LoVo (cell line): ENCODE measurements around the gene CXCL3.

Experiments used
- DNase-seq: peaks from one replicate; pipeline ENCODE4 v3.0.0-alpha.2; 2016; ENCODE audit warnings: low spot score

CXCL3 gene

GRCh38 chr4:74055498-74055897, 17.0 kb upstream of the CXCL3 start:
- DNase-seq = no peak

GRCh38 chr4:74055096-74055495, 16.6 kb upstream of the CXCL3 start:
- DNase-seq = no peak

- DNase-seq = no peak
Observed at GRCh38 chr4:74054483-74055047, 16.1 kb upstream of the CXCL3 start.

- no peak for DNase-seq
Observed at GRCh38 chr4:74047152-74047551, 8.7 kb upstream of the CXCL3 start.

- DNase-seq = no peak
Observed at GRCh38 chr4:74045772-74046171, 7.3 kb upstream of the CXCL3 start.

- DNase-seq = no peak
Observed at GRCh38 chr4:74045247-74045646, 6.8 kb upstream of the CXCL3 start.

- DNase-seq = no peak
Observed at GRCh38 chr4:74044677-74045076, 6.2 kb upstream of the CXCL3 start.

GRCh38 chr4:74042681-74043080, 4.2 kb upstream of the CXCL3 start:
- peak; percentile 48 for DNase-seq

GRCh38 chr4:74041418-74041817, 2.9 kb upstream of the CXCL3 start:
- no peak for DNase-seq

GRCh38 chr4:74039315-74039763, 850 bp upstream of the CXCL3 start:
- no peak for DNase-seq

GRCh38 chr4:74038086-74038424, 434 bp downstream of the CXCL3 start:
- DNase-seq = no peak

GRCh38 chr4:74037076-74037955, 1.2 kb downstream of the CXCL3 start:
- no peak for DNase-seq

GRCh38 chr4:74033739-74034138, 4.8 kb downstream of the CXCL3 start:
- DNase-seq = no peak

- DNase-seq = peak; percentile 68
Observed at GRCh38 chr4:74032064-74032463, 6.4 kb downstream of the CXCL3 start.

GRCh38 chr4:74031576-74031975, 6.9 kb downstream of the CXCL3 start:
- DNase-seq = no peak

- DNase-seq = peak; percentile 65
Observed at GRCh38 chr4:74030285-74030684, 8.2 kb downstream of the CXCL3 start.

GRCh38 chr4:74028504-74028903, 10.0 kb downstream of the CXCL3 start:
- DNase-seq = no peak

GRCh38 chr4:74023709-74024108, 14.8 kb downstream of the CXCL3 start:
- peak; percentile 88 for DNase-seq

GRCh38 chr4:74021601-74022000, 16.9 kb downstream of the CXCL3 start:
- DNase-seq = no peak

- no peak for DNase-seq
Observed at GRCh38 chr4:74018771-74019170, 19.7 kb downstream of the CXCL3 start.

GRCh38 chr4:74018116-74018515, 20.4 kb downstream of the CXCL3 start:
- DNase-seq = no peak

- DNase-seq = no peak
Observed at GRCh38 chr4:74016068-74016467, 22.4 kb downstream of the CXCL3 start.

- no peak for DNase-seq
Observed at GRCh38 chr4:74015126-74015780, 23.2 kb downstream of the CXCL3 start.
